ENCODE results near the gene PPWD1. TPM values are rescaled to one million over a fixed set of nuclear protein-coding genes. Genes with fewer than 3 reads are reported as not detected.
"Not testable (repeated sequence)": the region's sequence is repeated elsewhere in the genome, so short reads cannot be mapped to it uniquely, and the experiment has no call there.

PPWD1 gene
- total and polyA plus RNA-seq, 8 donors = 9.3 to 159 (median 50.6) TPM

GRCh38 chr5:65563777-65564176, 681 bp downstream of the PPWD1 start:
- no peaks in the 10 kb centered on the region for H3K9me3 ChIP-seq
- TF ChIP-seq CTCF (IDR thresholded peaks at IDR 0.05) (no peak), EP300 (IDR thresholded peaks at IDR 0.05) (no peak), POLR2A (IDR thresholded peaks at IDR 0.05) (no peak)
- peaks cover 0 to 19% (median 16%) of the 10 kb centered on the region in 4 donors for H3K36me3 ChIP-seq
- peaks cover 13 to 45% (median 36%) of the 10 kb centered on the region in 4 donors for H3K4me1 ChIP-seq
- H3K27me3 ChIP-seq = no peaks in the 10 kb centered on the region
- DNase-seq = peak in 1 of 2 donors; percentile 12
- peak overlapping the region; percentile 67 to 99 (median 83) for H3K4me3 ChIP-seq
- intact Hi-C loops (cut with DNase I; ENCODE audit: low total_unique reads) = no loop called here
- WGBS, 5 donors = 2 to 8% (median 4%) methylated on average over 11 of the region's 11 CpGs
- peak overlapping the region in 4 of 5 donors; percentile 80 to 92 (median 90) for H3K27ac ChIP-seq

GRCh38 chr5:65566505-65566904, 3.4 kb downstream of the PPWD1 start:
- H3K36me3 ChIP-seq = peaks cover 0 to 45% (median 36%) of the 10 kb centered on the region in 4 donors
- no peak overlapping the region for H3K27ac ChIP-seq
- DNase-seq = no peak
- H3K4me1 ChIP-seq = peaks cover 13 to 45% (median 36%) of the 10 kb centered on the region in 4 donors
- H3K9me3 ChIP-seq = no peaks in the 10 kb centered on the region
- intact Hi-C loops (cut with DNase I; ENCODE audit: low total_unique reads) = no loop called here
- no peaks in the 10 kb centered on the region for H3K27me3 ChIP-seq
- no peak for TF ChIP-seq POLR2AphosphoS5 (IDR thresholded peaks at IDR 0.05)
- no peak for TF ChIP-seq POLR2A (IDR thresholded peaks at IDR 0.05)
- 78 to 93% (median 85%) methylated on average over 5 of the region's 5 CpGs for WGBS, 5 donors
- no peak overlapping the region for H3K4me3 ChIP-seq

GRCh38 chr5:65570598-65571226, 7.6 kb downstream of the PPWD1 start:
- Histone ChIP-seq H3K4me1 (peaks cover 0 to 12% (median 4%) of the 10 kb centered on the region in 4 donors), H3K9me3 (no peaks in the 10 kb centered on the region), H3K4me3 (no peak overlapping the region), H3K27me3 (no peaks in the 10 kb centered on the region), H3K27ac (no peak overlapping the region), H3K36me3 (peaks cover 0 to 78% (median 67%) of the 10 kb centered on the region in 4 donors)
- WGBS, 5 donors = 91 to 97% (median 92%) methylated on average over 2 of the region's 2 CpGs
- TF ChIP-seq POLR2A (IDR thresholded peaks at IDR 0.05) (no peak), EP300 (IDR thresholded peaks at IDR 0.05) (no peak), CTCF (IDR thresholded peaks at IDR 0.05) (no peak), POLR2AphosphoS5 (IDR thresholded peaks at IDR 0.05) (no peak)
- intact Hi-C loops (cut with DNase I; ENCODE audit: low total_unique reads) = no loop called here
- no peak for DNase-seq

DNA sequence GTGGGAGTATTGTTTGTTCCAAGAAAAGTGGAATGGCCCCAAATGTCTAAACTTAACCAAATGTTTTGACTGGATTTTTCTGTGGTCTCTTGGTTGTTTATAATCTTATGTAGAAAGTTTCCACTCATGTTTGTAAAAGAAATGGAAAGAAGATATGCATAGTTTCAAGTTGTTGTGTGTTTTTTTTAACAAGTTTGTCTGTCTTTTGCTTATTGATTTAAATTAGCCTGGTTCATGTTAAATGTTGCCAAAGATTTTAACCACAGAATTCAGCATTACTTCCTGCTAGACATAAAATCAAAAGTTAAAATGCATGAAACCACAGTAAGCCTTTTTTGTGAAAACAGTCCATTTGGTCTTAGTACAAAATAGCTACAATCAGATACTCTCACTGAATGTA, 14.0 kb downstream of the PPWD1 start:
- no peak for DNase-seq
- intact Hi-C loops (cut with DNase I; ENCODE audit: low total_unique reads) = no loop called here
- no peaks in the 10 kb centered on the region for H3K27me3 ChIP-seq
- no peak overlapping the region for H3K27ac ChIP-seq
- TF ChIP-seq POLR2A (IDR thresholded peaks at IDR 0.05) = no peak
- no peak for TF ChIP-seq EP300 (IDR thresholded peaks at IDR 0.05)
- TF ChIP-seq POLR2AphosphoS5 (IDR thresholded peaks at IDR 0.05) = no peak
- TF ChIP-seq CTCF (IDR thresholded peaks at IDR 0.05) = no peak
- H3K4me1 ChIP-seq = no peaks in the 10 kb centered on the region
- peaks cover 3 to 79% (median 76%) of the 10 kb centered on the region in 4 donors for H3K36me3 ChIP-seq
- H3K4me3 ChIP-seq = no peak overlapping the region
- H3K9me3 ChIP-seq = no peaks in the 10 kb centered on the region

DNA sequence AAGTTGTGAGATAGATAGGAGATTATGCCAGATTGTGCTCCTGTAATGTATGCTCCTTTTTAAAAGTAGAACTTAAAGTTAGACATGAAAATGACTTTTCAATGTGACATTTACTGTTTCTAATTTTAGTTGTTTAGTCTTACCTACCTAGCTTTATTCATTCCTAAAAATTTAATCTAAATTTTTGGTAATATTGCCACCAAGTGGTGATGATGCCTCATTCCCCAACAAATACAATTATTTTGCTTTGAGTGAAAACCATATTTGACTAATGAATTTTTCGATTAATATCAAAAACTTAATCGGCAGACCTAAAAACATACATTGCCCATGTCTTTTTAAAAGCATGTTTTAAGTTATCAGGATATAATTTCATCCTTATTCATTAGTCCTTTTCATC, 25.6 kb downstream of the PPWD1 start:
- intact Hi-C loops (cut with DNase I; ENCODE audit: low total_unique reads) = no loop called here
- no peaks in the 10 kb centered on the region for H3K9me3 ChIP-seq
- no peak overlapping the region for H3K4me3 ChIP-seq
- TF ChIP-seq EP300 (IDR thresholded peaks at IDR 0.05) (no peak), POLR2AphosphoS5 (IDR thresholded peaks at IDR 0.05) (no peak), CTCF (IDR thresholded peaks at IDR 0.05) (no peak), POLR2A (IDR thresholded peaks at IDR 0.05) (no peak)
- H3K27ac ChIP-seq = no peak overlapping the region
- H3K27me3 ChIP-seq = no peaks in the 10 kb centered on the region
- no peak for DNase-seq
- 92 to 99% (median 93%) methylated on average over 2 of the region's 2 CpGs for WGBS, 5 donors
- H3K36me3 ChIP-seq = peaks cover 26 to 100% (median 98%) of the 10 kb centered on the region in 4 donors
- no peaks in the 10 kb centered on the region for H3K4me1 ChIP-seq

DNA sequence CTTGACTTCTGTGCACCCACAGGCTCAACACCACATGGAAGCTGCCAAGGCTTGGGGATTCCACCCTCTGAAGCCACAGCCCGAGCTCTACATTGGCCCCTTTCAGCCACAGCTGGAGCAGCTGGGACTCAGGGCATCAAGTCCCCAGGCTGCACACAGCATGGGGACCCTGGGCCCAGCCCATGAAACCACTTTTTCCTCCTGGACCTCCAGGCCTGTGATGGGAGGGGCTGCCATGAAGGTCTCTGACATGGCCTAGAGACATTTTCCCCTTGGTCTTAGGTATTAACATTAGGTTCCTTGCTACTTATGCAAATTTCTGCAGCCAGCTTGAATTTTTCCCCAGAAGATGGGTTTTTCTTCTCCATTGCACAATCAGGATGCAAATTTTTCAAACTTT, 38.7 kb downstream of the PPWD1 start:
- H3K4me3 ChIP-seq; H3K4me1 ChIP-seq; H3K9me3 ChIP-seq; H3K27me3 ChIP-seq; H3K27ac ChIP-seq; DNase-seq; intact Hi-C loops (cut with DNase I; ENCODE audit: low total_unique reads): not testable (repeated sequence)
- peaks cover 26 to 100% (median 96%) of the 10 kb centered on the region in 4 donors for H3K36me3 ChIP-seq
- WGBS, 5 donors = 93 to 100% (median 97%) methylated on average over 1 of the region's 1 CpG
